SK-N-MC (cell line): Measurements from ENCODE around the gene NR1H4.
"Not testable (repeated sequence)": the region's sequence is repeated elsewhere in the genome, so short reads cannot be mapped to it uniquely, and the experiment has no call there.

ENCODE experiments used
- DNase-seq: peaks from one replicate; pipeline ENCODE4 v3.0.0-alpha.2; 2011; ENCODE audit warnings: low read depth, low spot score
- H3K27ac ChIP-seq: fragments of 200-600 bp; sonication (generic); 2 replicates; pipeline ENCODE4 v1.5.1; 2016; ENCODE audit warnings: mixed run types
- H3K36me3 ChIP-seq: fragments of 200-600 bp; sonication (generic); 2 replicates; pipeline ENCODE4 v1.6.1; 2017; ENCODE audit warnings: antibody characterized with exemption, low read length, mixed read lengths; ENCODE audit not compliant: insufficient read depth
- H3K4me3 ChIP-seq: fragments of 200-600 bp; sonication (generic); 2 replicates; pipeline ENCODE4 v1.5.1; 2016
- H3K9ac ChIP-seq: fragments of 200-600 bp; sonication (generic); 2 replicates; pipeline ENCODE4 v1.8.0; 2017; ENCODE audit warnings: mixed run types, mixed read lengths; ENCODE audit not compliant: insufficient read length
- H3K9me3 ChIP-seq: fragments of 200-600 bp; sonication (generic); 2 replicates; pipeline ENCODE4 v1.6.1; 2017; ENCODE audit warnings: low read depth, mild to moderate bottlenecking, antibody characterized with exemption, low read length, moderate library complexity, mixed read lengths
- EZH2 ChIP-seq: fragments of 200-600 bp; sonication (generic); IDR thresholded peaks from one replicate; pipeline ENCODE4 v1.6.1; 2017; ENCODE audit warnings: antibody characterized with exemption
- FOXP2 ChIP-seq: optimal IDR thresholded peaks from 2 replicates; pipeline ENCODE3; 2011; ENCODE audit warnings: mild to moderate bottlenecking, moderate library complexity; ENCODE audit not compliant: insufficient read depth; ENCODE audit errors: extremely low read length, control extremely low read depth
- POLR2AphosphoS5 ChIP-seq: IDR thresholded peaks from 2 replicates; pipeline ENCODE4 v1.6.1; 2012; ENCODE audit warnings: mild to moderate bottlenecking, low read depth, low read length, borderline replicate concordance

Gene NR1H4

DNA sequence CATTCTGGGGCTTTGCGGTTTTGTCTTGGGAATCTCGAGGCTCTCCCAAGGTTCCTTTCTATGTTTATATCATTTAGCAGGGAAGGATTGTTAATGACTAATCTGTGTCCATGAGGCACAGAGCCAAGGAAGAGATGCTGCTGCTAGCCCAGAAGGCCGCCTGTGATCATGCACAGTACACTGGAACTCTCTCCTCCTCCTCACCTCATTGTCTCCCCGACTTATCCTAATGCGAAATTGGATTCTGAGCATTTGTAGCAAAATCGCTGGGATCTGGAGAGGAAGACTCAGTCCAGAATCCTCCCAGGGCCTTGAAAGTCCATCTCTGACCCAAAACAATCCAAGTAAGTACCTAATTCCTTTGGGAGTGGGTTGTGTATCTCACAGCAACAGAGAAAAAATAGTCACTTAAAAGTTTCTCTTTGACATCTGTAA lies at the start of gene NR1H4:
TSS of gene NR1H4 (plus strand) at position 151 of the 435 bp plus-strand sequence. CDS start 19,458 bp downstream, outside the sequence.
- Histone ChIP-seq H3K9me3 (no peaks in the 10 kb centered on the region), H3K4me3 (no peak within 1 kb of the TSS), H3K27ac (no peak within 1 kb of the TSS), H3K36me3 (no peaks in the 10 kb centered on the region), H3K9ac (no peak within 1 kb of the TSS)
- no peak for TF ChIP-seq FOXP2
- no peak for TF ChIP-seq EZH2
- TF ChIP-seq POLR2AphosphoS5 = no peak
- no peak for DNase-seq

DNA sequence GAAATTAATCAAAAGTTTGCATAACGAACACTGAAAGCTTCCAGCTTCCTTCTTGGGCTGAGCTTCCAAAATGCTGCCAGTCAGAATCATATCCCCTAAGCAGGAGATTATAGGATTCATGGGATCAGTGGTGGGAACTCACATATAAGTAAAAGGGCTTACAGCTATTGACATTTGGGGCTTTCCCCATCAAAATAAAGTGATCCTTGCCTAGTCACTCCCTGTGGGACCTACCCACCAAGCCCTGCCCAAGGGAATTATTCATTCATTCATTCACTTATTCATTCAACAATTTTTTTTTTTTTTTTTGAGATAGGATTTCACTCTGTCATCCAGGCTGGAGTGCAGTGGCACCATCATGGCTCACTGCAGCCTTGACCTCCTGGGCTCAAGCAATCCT lies 47.5 kb upstream of the NR1H4 start:
- H3K9ac ChIP-seq = no peak overlapping the region
- H3K9me3 ChIP-seq = no peaks in the 10 kb centered on the region
- no peaks in the 10 kb centered on the region for H3K36me3 ChIP-seq
- TF ChIP-seq EZH2 (no peak), POLR2AphosphoS5 (no peak), FOXP2 (no peak)
- no peak overlapping the region for H3K27ac ChIP-seq
- DNase-seq = no peak
- no peak overlapping the region for H3K4me3 ChIP-seq

DNA sequence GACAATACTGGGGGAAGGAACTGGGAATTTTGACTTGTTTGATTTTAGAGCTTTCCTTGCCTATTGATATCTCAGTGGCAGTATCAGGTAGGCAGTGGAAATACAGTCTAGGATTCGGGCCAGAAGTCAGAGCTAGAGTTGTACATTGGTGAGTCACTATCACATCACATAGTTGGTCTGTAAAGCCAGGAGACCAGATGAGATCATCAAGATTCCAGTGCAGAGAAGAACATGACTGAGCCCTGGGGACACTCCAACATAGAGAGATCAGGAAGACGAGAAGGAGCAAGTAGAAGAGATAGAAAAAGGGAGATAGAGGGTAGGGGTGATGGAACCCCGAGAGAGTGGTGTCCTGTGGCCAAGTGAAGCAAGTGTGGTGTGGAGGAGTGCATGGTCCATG lies 46.6 kb upstream of the NR1H4 start:
- Histone ChIP-seq H3K27ac (no peak overlapping the region), H3K9me3 (no peaks in the 10 kb centered on the region), H3K9ac (no peak overlapping the region), H3K36me3 (no peaks in the 10 kb centered on the region), H3K4me3 (no peak overlapping the region)
- TF ChIP-seq EZH2 (no peak), FOXP2 (no peak), POLR2AphosphoS5 (no peak)
- DNase-seq = no peak

DNA sequence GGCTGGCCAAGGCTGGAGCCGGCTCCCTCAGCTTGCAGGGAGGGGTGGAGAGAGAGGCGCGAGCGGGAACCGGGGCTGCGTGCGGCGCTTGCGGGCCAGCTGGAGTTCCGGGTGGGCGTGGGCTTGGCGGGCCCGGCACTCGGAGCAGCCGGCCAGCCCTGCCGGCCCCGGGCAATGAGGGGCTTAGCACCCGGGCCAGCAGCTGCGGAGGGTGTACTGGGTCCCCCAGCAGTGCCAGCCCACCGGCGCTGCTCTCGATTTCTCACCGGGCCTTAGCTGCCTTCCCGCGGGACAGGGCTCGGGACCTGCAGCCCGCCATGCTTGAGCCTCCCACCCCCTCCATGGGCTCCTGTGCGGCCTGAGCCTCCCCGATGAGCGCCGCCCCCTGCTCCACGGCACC lies 43.4 kb upstream of the NR1H4 start:
- not testable (repeated sequence) for H3K36me3 ChIP-seq, H3K9me3 ChIP-seq, H3K4me3 ChIP-seq, DNase-seq, H3K9ac ChIP-seq, H3K27ac ChIP-seq

DNA sequence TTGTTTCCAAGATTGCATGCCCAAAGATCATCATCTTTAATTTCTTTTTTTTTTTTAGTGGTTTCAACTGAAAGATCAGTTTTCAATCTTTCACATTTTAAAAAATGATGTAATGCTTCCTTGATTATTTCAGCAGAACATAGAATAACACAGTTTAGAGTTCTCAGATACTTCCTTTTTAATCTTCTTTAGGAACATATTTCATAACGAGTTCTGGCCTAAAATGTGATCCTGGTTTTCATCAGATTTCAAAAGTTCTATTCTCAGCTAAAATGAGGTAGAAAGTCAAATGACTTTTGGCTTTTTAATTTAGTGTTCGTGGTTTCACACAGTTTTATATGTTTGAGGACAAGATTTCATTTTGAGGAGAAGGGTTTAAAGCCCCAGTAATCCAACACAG lies 40.0 kb upstream of the NR1H4 start:
- Histone ChIP-seq H3K9ac (no peak overlapping the region), H3K36me3 (no peaks in the 10 kb centered on the region), H3K9me3 (no peaks in the 10 kb centered on the region), H3K27ac (no peak overlapping the region), H3K4me3 (no peak overlapping the region)
- DNase-seq = no peak
- no peak for TF ChIP-seq FOXP2
- no peak for TF ChIP-seq POLR2AphosphoS5
- TF ChIP-seq EZH2 = no peak

DNA sequence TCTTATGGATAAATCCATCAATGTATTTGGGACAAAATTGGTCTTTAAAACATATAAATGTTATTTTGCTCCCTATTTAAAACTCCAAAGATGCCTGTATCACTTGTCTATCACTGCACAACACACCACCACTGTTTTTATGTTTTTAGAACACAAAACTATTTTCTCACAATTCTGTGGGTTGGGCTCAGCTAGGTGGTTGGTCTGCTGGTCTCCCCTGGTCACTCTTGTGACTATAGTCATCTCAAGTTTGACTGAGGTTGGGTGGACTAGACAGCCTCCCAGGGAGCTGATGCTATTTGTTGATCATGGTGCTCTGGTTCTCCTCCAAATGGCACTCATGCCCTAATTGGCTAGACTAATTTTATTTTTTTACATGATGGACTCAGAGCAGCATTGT lies 39.5 kb upstream of the NR1H4 start:
- Histone ChIP-seq H3K4me3 (no peak overlapping the region), H3K9ac (no peak overlapping the region), H3K9me3 (no peaks in the 10 kb centered on the region), H3K36me3 (no peaks in the 10 kb centered on the region), H3K27ac (no peak overlapping the region)
- no peak for DNase-seq
- no peak for TF ChIP-seq POLR2AphosphoS5
- TF ChIP-seq FOXP2 = no peak
- no peak for TF ChIP-seq EZH2

DNA sequence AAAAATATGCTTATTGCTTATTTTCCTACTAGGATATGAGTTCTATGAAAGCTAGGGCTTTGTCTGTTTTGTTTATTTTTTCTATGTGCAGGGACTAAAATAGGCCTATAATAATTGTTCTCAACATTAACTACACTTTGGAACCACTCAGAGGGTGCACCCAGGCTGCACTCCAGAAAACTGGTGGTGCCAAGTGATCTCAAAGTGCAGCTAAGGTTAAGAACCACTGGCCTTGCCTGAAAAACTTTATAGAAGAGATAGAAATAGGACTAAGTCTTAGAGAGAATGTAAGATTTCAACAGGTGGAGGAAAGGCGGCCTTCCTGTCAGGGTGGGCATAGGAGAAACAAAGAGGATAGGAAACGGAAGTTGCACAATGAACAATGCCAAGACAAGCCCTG lies 37.7 kb upstream of the NR1H4 start:
- Histone ChIP-seq H3K4me3 (no peak overlapping the region), H3K9me3 (no peaks in the 10 kb centered on the region), H3K36me3 (no peaks in the 10 kb centered on the region), H3K9ac (no peak overlapping the region), H3K27ac (no peak overlapping the region)
- no peak for DNase-seq
- no peak for TF ChIP-seq FOXP2
- TF ChIP-seq EZH2 = no peak
- TF ChIP-seq POLR2AphosphoS5 = no peak

DNA sequence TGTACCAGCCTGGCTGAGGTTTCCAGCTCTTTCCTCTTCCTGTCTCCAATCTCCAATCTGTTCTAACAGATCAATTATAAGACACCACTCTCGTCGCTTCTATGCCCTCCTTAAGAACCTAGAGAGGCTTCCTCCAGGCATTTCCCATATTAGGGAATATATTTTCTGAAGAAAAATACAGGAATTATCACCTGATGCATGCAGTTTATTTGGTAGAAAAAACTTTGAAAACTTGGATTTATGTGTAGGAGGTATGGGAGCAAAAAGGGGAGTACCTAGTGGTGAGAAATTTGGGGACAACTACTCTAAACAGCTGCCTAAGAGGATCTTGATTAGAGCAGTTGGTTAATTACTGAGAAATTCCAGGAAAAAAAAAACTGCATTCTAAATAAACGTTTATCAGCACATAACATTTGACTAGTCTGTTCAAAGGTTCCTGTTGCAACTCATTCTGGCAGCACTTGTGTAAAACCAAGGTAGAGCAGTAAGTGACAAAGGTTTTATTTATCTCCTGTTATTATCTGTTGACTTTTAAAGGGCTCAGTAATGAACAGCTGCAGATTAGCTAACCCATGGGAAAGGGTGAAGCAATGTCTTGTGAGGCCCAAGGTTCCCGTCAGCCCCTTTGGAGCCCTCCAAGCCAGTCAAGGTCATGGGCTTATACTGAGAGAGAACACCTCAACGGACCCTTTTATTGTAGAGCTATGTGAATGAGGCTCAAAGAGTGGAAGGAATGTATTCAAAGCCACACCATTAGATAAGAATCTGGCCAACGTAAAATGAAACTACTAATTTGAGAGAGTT lies 36.4 kb upstream of the NR1H4 start:
- no peak overlapping the region for H3K9ac ChIP-seq
- no peak overlapping the region for H3K4me3 ChIP-seq

DNA sequence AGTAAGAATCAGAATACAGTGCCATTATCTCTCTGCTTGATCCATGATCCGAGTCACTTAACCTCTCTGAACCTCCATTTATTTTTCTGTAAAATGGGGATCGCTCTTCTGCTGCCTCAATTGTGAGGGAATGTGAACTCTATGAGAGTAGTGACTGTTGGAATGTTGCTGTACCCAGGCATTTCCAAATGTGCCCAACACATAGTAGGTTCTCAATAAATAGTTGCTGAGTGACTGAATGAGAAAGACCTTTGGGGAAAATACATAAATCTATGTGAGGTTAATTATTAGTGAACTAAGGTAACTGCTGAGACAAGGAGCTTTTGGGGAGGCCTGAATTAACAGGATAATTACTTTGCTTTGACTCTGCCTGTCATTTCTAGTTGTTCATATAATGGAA lies 33.9 kb upstream of the NR1H4 start:
- TF ChIP-seq EZH2 (no peak), POLR2AphosphoS5 (no peak), FOXP2 (no peak)
- no peak for DNase-seq
- Histone ChIP-seq H3K9me3 (no peaks in the 10 kb centered on the region), H3K9ac (no peak overlapping the region), H3K27ac (no peak overlapping the region), H3K4me3 (no peak overlapping the region), H3K36me3 (no peaks in the 10 kb centered on the region)

More for the DNA sequence above, 36.4 kb upstream of the NR1H4 start:
- TF ChIP-seq EZH2 (no peak), POLR2AphosphoS5 (no peak), FOXP2 (no peak)
- DNase-seq = no peak
- Histone ChIP-seq H3K27ac (no peak overlapping the region), H3K36me3 (no peaks in the 10 kb centered on the region), H3K9me3 (no peaks in the 10 kb centered on the region)
